HEK293 (cell line): Measurements from ENCODE around the gene LRCH2.

ENCODE experiments used
- GLI2 ChIP-seq: fragments of 450-650 bp; formaldehyde crosslinking; IDR thresholded peaks from 2 replicates; pipeline ENCODE4; 2017; ENCODE audit warnings: missing biosample characterization, missing genetic modification characterization, low read depth, borderline replicate concordance
- ZNF121 ChIP-seq: fragments of 450-650 bp; formaldehyde crosslinking; IDR thresholded peaks from 2 replicates; pipeline ENCODE4 v1.5.1; 2016; ENCODE audit warnings: missing biosample characterization, missing genetic modification characterization
- ZNF660 ChIP-seq: fragments of 450-650 bp; IDR thresholded peaks from 2 replicates; pipeline ENCODE4 v1.5.1; 2018; ENCODE audit warnings: missing biosample characterization, mild to moderate bottlenecking, missing genetic modification characterization
- ZNF664 ChIP-seq: fragments of 450-650 bp; formaldehyde crosslinking; IDR thresholded peaks from 2 replicates; pipeline ENCODE4 v1.5.1; 2016; ENCODE audit warnings: missing biosample characterization, missing genetic modification characterization
- TF ChIP-seq, protein P1 (sequence below): fragments of 450-650 bp; formaldehyde crosslinking; IDR thresholded peaks from 2 replicates; pipeline ENCODE4 v1.5.1; 2016; ENCODE audit warnings: missing biosample characterization, missing genetic modification characterization
- TF ChIP-seq, protein P2 (sequence below): fragments of 450-650 bp; formaldehyde crosslinking; optimal IDR thresholded peaks from 2 replicates; pipeline ENCODE3; 2016; ENCODE audit warnings: missing biosample characterization, mild to moderate bottlenecking, missing genetic modification characterization

DNA sequence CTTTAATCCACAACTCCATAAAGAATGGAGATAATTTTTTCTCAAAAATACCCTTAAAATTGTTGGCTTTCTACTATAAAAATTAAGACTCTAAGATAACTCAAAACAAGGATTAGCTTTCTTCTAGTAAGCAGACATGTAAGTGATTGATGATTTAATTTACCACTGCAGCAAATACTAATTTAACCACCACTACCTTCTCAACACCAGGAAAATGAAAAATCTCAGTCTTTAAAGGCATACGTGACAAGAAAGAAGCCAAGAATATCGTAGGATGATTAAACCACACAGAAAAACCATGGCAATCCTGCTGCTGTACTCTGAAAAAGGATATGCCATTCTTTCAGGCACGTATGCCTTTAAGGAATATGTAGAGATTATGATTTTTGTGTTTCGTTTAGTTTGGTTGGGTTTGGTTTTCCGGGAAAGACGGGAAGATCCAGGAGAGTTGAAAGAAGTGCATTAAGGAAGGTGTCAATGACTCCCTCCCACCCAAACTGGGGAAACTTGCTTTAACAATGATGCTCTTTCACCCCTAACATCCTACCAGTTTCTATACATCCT lies 881 bp downstream of the LRCH2 start:
- TF ChIP-seq, protein P1, sequence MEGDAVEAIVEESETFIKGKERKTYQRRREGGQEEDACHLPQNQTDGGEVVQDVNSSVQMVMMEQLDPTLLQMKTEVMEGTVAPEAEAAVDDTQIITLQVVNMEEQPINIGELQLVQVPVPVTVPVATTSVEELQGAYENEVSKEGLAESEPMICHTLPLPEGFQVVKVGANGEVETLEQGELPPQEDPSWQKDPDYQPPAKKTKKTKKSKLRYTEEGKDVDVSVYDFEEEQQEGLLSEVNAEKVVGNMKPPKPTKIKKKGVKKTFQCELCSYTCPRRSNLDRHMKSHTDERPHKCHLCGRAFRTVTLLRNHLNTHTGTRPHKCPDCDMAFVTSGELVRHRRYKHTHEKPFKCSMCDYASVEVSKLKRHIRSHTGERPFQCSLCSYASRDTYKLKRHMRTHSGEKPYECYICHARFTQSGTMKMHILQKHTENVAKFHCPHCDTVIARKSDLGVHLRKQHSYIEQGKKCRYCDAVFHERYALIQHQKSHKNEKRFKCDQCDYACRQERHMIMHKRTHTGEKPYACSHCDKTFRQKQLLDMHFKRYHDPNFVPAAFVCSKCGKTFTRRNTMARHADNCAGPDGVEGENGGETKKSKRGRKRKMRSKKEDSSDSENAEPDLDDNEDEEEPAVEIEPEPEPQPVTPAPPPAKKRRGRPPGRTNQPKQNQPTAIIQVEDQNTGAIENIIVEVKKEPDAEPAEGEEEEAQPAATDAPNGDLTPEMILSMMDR (tag by site-specific recombination) = no peak
- TF ChIP-seq GLI2 (tag by site-specific recombination) (no peak), ZNF660 (tag by site-specific recombination) (no peak), ZNF664 (tag by site-specific recombination) (peak; percentile 97), ZNF121 (tag by site-specific recombination) (no peak)
- TF ChIP-seq, protein P2, sequence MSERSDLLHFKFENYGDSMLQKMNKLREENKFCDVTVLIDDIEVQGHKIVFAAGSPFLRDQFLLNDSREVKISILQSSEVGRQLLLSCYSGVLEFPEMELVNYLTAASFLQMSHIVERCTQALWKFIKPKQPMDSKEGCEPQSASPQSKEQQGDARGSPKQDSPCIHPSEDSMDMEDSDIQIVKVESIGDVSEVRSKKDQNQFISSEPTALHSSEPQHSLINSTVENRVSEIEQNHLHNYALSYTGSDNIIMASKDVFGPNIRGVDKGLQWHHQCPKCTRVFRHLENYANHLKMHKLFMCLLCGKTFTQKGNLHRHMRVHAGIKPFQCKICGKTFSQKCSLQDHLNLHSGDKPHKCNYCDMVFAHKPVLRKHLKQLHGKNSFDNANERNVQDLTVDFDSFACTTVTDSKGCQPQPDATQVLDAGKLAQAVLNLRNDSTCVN (tag by site-specific recombination) = no peak
